Left ventricle myocardium superior (tissue), 1 donor: ENCODE measurements around the gene LRRC26. TPM values are rescaled to one million over a fixed set of nuclear protein-coding genes. Genes with fewer than 3 reads are reported as not detected.

Source experiments
- ATAC-seq: fragments of 200-7000 bp; cut with Tn5 transposase; one replicate; pipeline ENCODE4 v1.9.1; 2020; ENCODE audit warnings: mild to moderate bottlenecking, moderate library complexity
- DNase-seq: peaks from one replicate; pipeline ENCODE4 v3.0.0-alpha.2; 2020
- intact Hi-C: fragments of 100-400 bp; cut with micrococcal nuclease; formaldehyde crosslinking; loops from one replicate; pipeline ENCODE4 v1.11.0; 2022
- total RNA-seq: library from RNA; stranded (reverse); fragmentation: NEBNext Ultra II Directional; extraction: Animal tissue kit (Norgen Biotek cat#: 25700); gene quantifications from one replicate; pipeline ENCODE4 v1.2.1, GENCODE V29; 2021
- donor health status: DM: no; HTN: yes; CAD: no; lungs with severe emphysema.

The LRRC26 gene
- total RNA-seq, 1 donor from 2014 or later, result not detected

DNA sequence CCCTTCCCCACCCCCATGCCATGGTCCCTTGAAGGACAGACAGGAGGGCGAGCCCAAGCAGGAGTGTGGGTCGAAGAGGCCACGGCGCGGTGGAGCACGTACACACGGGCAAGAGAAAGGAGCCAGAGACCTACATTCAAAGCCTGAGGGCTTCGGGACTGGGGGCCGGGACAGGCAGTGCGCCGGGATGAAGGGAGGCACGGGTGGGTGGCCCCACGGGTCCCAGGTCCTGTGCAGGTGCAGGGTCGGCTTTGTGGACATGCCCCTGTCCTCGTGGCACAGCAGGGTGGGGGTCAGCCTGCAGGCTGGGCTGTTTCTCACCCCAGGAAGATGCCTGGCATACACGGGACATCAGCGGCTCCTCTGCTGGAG is 9.8 kb downstream of the LRRC26 start:
- intact Hi-C loops, result no loop called here
- ATAC-seq (no peak), DNase-seq (no peak)

DNA sequence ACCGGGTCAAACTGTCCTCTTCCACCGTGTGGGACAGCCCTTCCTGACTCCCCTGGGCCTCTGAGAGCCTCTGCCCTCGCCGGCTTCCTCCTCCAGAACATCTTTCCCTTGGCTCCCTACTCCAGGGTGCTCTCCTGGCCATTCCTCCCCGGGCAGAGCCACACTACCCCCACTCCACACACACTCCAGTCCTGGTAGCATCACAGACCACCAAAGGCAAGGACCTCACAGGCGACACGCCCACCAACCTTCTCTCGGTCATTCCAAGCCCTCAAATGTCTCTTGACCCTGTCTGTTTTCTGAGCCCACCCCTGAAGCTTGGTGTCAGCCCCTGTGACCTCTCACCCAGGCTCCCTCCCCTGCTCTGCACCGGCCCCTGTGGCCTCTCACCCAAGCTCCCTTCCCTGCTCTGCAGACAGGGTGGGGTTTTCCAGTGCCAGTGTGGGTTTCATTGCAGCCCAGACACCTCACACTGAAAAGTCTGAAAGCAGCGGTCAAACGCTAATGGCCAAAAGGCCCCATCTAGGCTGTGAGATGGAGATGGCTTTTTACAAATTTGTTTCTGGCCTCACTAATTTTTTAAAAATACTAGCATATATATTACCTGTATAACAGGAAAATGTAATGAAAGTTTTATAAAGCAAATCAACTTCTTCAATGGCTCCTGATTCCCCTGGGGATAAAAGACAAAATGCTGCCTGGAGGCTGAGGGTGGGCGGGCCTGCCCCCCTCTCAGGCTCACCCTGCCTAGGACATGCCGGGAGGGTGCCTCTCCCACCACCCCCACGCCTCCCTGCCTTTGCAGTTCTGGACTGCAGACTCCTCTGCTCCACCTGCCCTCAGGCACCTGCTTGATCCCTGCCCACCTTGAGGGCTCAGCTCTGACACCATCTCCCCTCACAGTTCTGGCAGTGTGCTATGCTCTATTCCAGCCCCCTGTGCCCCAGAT is 10.5 kb downstream of the LRRC26 start:
- ATAC-seq, result no peak
- intact Hi-C loops, result no loop called here
- DNase-seq, result no peak

GRCh38 chr9:137158625-137159024 is 11.2 kb downstream of the LRRC26 start:
- DNase-seq (no peak), ATAC-seq (no peak)
- intact Hi-C loops, result no loop called here

- ATAC-seq, result no peak
- intact Hi-C loops, result no loop called here
- DNase-seq, result no peak
Observed at GRCh38 chr9:137157618-137158415, 12.0 kb downstream of the LRRC26 start.

DNA sequence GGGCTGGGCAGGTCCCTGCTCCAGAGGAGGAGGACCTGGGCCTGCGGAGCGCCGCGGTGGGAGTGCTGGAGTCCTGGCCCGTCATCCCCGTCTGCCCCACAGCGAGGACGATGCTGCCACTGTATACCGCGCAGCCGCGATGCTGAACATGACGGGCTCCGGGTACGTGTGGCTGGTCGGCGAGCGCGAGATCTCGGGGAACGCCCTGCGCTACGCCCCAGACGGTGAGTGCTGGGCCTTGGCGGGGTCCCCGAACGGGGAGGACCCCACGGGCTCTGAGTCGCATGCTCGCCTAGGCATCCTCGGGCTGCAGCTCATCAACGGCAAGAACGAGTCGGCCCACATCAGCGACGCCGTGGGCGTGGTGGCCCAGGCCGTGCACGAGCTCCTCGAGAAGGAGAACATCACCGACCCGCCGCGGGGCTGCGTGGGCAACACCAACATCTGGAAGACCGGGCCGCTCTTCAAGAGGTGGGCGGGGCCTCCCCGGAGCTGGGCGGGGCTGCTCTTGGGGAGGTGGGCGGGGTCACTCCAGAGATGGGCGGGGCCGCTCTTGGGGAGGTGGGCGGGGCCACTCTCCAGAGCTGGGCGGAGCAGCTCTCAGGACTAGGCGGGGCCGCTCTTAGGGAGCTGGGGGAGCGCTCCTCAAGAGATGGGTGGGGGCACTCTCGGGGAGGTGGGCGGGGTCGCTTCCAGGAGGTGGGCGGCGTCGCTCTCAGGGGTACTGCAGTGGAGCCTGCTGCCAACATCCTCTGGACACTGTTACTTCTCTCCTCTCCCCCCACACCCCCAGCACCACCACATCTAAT is 13.1 kb downstream of the LRRC26 start:
- intact Hi-C loops, result no loop called here
- peak; percentile 71 for ATAC-seq
- peak; percentile 56 for DNase-seq

- intact Hi-C loops, result no loop called here
- ATAC-seq (no peak), DNase-seq (no peak)
Observed at GRCh38 chr9:137152844-137153405, 16.9 kb downstream of the LRRC26 start.

DNA sequence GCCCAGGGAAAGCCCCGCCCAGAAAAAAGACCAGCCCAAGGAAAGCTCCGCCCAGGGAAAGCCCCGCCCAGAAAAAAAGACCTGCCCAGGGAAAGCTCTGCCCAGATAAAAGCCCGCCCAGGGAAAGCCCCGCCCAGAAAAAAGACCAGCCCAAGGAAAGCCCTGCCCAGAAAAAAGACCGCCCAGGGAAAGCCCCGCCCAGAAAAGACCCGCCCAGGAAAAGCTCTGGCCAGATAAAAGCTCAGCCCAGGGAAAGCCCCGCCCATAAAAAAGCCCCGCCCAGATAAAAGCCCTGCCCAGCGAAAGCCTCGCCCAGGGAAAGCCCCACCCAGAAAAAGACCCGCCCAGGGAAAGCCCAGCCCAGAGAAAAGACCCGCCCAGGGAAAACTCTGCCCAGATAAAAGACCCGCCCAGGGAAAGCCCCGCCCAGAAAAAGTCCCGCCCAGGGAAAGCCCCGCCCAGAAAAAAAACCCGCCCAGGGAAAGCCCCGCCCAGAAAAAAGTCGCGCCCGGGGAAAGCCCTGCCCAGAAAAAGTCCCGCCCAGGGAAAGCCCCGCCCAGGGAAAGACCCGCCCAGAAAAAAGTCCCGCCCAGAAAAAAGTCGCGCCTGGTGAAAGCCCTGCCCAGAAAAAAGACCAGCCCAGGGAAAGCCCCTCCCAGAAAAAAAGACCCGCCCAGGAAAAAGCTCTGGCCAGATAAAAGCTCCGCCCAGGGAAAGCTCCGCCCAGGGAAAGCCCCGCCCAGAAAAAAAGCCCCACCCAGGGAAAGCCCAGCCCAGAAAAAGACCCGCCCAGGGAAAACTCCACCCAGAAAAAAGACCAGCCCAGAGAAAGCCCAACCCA is 19.0 kb downstream of the LRRC26 start:
- DNase-seq (no peak), ATAC-seq (no peak)
- intact Hi-C loops, result no loop called here

GRCh38 chr9:137149942-137150616 is 19.8 kb downstream of the LRRC26 start:
- intact Hi-C loops, result no loop called here
- DNase-seq (no peak), ATAC-seq (no peak)

DNA sequence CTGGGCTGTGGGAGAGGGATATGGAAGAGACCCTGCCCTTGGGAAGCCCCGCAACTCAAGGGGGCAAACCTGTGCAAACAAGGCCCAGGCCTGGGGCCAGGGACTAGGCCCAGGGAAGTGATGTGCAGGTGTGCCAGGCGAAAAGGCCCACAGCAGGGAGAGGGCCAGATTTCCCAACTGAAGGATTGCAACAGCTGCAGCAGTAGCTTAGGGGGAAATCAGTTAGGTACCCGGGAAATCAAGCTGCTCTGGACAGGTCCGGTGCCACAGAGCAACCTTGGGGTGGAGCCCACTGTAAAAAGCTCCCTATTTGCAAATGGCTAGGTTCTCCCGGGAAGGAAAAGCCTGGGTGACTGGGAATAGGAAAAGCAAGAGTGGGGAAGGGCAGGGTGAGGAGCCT is 20.5 kb downstream of the LRRC26 start:
- ATAC-seq, result no peak
- intact Hi-C loops, result no loop called here
- no peak for DNase-seq

DNA sequence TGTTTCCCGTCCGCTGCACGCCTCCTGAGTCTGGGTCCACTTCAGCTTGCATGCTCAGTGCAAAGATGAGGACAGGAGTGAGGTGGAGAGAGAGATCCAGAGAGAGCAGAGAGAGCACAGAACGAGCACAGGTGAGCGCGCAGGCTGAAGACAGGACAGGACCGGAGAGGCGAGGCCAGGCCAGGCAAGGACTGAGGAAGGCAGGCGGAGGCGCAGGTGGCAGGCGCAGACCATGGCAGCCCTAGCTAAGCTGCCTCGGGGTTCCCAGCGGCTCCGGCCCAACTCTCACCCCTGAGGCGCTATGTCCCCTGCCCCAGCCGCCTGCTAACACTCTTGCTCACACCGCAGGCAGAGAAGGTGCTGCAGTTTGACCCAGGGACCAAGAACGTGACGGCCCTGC is 21.2 kb downstream of the LRRC26 start:
- ATAC-seq (no peak), DNase-seq (no peak)
- intact Hi-C loops, result no loop called here

DNA sequence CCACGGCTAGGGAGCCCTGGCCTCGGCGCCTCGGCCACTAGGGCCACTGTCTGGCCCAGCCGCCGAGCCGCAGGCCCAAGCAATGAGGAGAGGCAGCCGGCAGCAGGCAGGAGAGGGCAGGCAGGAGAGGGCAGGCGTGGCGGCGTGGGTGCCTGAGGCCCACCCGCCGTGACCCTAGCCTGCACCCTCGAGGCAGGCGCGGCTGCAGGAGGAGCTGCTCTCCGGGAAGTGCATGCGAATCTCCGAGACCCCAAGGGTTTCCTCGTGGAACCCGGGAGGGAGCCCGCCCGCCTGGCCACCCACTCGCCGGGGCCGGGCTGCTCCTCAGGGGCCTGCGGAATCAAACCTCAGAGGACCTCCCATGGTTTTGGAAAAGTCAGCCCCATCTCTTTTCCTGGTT is 21.6 kb downstream of the LRRC26 start:
- no peak for DNase-seq
- intact Hi-C loops, result no loop called here
- no peak for ATAC-seq

- intact Hi-C loops, result no loop called here
- no peak for DNase-seq
- ATAC-seq, result no peak
Observed at GRCh38 chr9:137147793-137148160, 22.1 kb downstream of the LRRC26 start.

DNA sequence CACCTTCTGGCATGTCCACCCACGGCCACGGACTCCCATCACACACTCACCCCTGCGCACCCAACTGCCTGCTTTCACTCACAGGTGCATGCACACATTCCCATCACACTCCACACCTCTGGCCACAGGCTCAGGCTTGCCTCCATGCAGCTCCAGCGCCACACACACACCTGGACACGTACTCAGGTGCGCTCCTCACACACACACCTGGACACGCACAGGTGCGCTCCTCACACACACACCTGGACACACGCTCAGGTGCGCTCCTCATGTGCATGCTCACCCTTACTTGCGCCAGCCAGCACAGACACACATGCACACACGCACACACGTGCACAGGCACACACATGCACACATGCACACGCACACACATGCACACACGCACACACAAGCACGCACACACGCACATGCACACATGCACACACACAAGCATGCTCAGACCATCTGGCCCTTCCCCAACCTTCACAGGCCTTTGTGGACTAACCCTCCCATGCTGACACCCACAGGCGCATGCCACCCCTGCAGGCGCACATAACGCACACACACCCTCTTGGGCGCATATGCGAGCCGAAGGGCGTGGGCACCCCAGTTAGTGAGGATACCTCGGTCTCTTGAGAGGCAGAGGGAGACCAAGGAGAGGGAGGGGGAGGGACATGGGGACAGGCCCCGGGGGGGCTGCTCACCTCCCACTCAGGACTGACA is 22.6 kb downstream of the LRRC26 start:
- DNase-seq, result no peak
- intact Hi-C loops, result no loop called here

GRCh38 chr9:137146527-137146918 is 23.3 kb downstream of the LRRC26 start:
- intact Hi-C loops, result no loop called here
- ATAC-seq, result no peak
- no peak for DNase-seq

More for the DNA sequence above, 22.6 kb downstream of the LRRC26 start:
- no peak for ATAC-seq

DNA sequence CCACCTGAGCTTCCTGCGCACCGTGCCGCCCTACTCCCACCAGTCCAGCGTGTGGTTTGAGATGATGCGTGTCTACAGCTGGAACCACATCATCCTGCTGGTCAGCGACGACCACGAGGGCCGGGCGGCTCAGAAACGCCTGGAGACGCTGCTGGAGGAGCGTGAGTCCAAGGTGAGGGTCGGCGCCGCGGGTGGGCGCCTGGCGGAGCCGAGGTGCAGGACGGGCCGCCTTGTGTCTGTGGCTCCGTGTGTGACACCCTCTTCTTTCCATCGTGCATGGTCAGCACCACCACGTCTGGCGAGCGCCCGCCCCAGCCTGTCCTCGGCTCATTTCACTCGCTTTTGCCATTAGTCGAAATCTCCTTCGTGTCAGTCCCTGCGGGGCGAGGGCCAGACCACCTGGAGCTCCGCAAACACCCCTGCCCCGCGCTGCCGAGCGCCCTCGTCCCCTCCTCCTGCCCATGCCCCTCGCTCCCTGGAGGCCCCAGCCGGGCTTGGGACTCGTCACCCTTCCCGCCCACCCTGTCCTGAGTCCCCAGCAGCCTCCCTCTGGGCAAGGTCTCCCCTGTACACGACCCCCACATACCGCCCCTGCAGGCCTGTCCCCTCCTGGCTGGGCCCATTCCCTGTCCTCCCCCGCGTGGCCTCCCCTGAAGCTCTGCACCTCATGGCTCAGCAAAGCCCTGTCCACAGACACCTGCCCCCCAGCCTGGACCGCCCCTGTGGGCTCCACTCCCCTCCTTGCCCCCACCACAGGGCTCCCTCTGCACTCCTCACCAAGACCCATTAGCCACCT is 23.9 kb downstream of the LRRC26 start:
- DNase-seq, result no peak

DNA sequence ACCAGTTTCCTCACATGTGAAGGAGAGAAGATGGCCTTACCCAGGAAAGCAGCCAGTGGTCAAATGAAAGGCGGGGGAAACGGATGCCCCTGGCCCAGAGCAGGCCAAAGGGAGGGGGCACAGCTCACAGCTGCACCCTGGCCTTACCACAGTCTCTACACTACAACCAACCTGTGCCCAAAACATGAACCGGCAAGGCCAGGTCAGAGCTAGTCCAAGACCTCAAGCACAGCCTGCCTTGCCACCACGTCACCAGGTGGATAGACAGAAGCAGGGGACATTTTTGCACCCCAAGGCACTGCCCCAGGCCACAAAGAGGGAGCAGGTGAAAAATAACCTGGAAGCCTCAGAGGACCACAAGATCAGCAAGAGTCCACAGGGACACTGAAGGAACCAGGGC is 26.4 kb downstream of the LRRC26 start:
- no peak for DNase-seq
- intact Hi-C loops, result no loop called here

More for the DNA sequence above, 23.9 kb downstream of the LRRC26 start:
- intact Hi-C loops, result no loop called here
- no peak for ATAC-seq

More for the DNA sequence above, 26.4 kb downstream of the LRRC26 start:
- ATAC-seq, result no peak
